ENCODE results near the gene FAM221A. TPM values are rescaled to one million over a fixed set of nuclear protein-coding genes. Genes with fewer than 3 reads are reported as not detected.
"Not testable (repeated sequence)": the region's sequence is repeated elsewhere in the genome, so short reads cannot be mapped to it uniquely, and the experiment has no call there.

Gene FAM221A
- total RNA-seq, 2 donors from 2014 or later = 14.3 to 29.7 TPM

- Histone ChIP-seq H3K4me3 (no peak overlapping the region), H3K27ac (no peak overlapping the region), H3K36me3 (replicated peaks in 1 of 2; ENCODE audit: insufficient read depth in 1 of 2, low read depth in 2 of 2) (no peaks in the 10 kb centered on the region), H3K9me3 (no peaks in the 10 kb centered on the region), H3K27me3 (no peaks in the 10 kb centered on the region), H3K4me1 (peaks cover 4% of the 10 kb centered on the region)
- ATAC-seq (no peak), DNase-seq (no peak)
- 88 to 90% methylated on average over 6 of the region's 6 CpGs for WGBS, 2 donors
- intact Hi-C loops (cut with DNase I) = loop anchor here (10.0 kb wide), 1 partner anchor 60 kb away; no protein-coding TSS in a partner anchor
- no peak for TF ChIP-seq POLR2A (IDR thresholded peaks at IDR 0.05)
- no peak for TF ChIP-seq CTCF (IDR thresholded peaks at IDR 0.05)
These were observed 35.1 kb downstream of the FAM221A start for GRCh38 chr7:23715099-23715498.

- ATAC-seq = no peak
These were observed 37.8 kb downstream of the FAM221A start for GRCh38 chr7:23717788-23718187.

GRCh38 chr7:23721456-23721855, 41.5 kb downstream of the FAM221A start:
- Histone ChIP-seq H3K36me3 (replicated peaks in 1 of 2; ENCODE audit: insufficient read depth in 1 of 2, low read depth in 2 of 2) (no peaks in the 10 kb centered on the region), H3K4me3 (no peak overlapping the region), H3K9me3 (no peaks in the 10 kb centered on the region), H3K4me1 (no peaks in the 10 kb centered on the region), H3K27ac (no peak overlapping the region), H3K27me3 (no peaks in the 10 kb centered on the region)
- DNase-seq = no peak
- intact Hi-C loops (cut with DNase I) = no loop called here
- no peak for TF ChIP-seq POLR2A (IDR thresholded peaks at IDR 0.05)
- no peak for TF ChIP-seq CTCF (IDR thresholded peaks at IDR 0.05)
- ATAC-seq = no peak
- 88 to 96% methylated on average over 4 of the region's 4 CpGs for WGBS, 2 donors

More at GRCh38 chr7:23717788-23718187, 37.8 kb downstream of the FAM221A start:
- H3K4me1 ChIP-seq = no peaks in the 10 kb centered on the region
- H3K36me3 ChIP-seq (replicated peaks in 1 of 2; ENCODE audit: insufficient read depth in 1 of 2, low read depth in 2 of 2) = no peaks in the 10 kb centered on the region
- no peaks in the 10 kb centered on the region for H3K27me3 ChIP-seq
- 91 to 100% methylated on average over 1 of the region's 1 CpG for WGBS, 2 donors
- H3K4me3 ChIP-seq = no peak overlapping the region
- no peaks in the 10 kb centered on the region for H3K9me3 ChIP-seq
- TF ChIP-seq CTCF (IDR thresholded peaks at IDR 0.05) = no peak
- TF ChIP-seq POLR2A (IDR thresholded peaks at IDR 0.05) = no peak
- H3K27ac ChIP-seq = no peak overlapping the region
- intact Hi-C loops (cut with DNase I) = loop anchor here (10.0 kb wide), 1 partner anchor 63 kb away; no protein-coding TSS in a partner anchor
- no peak for DNase-seq

- H3K4me1 ChIP-seq; DNase-seq; H3K27me3 ChIP-seq; H3K4me3 ChIP-seq; H3K27ac ChIP-seq; intact Hi-C loops (cut with DNase I); H3K9me3 ChIP-seq; ATAC-seq; H3K36me3 ChIP-seq (replicated peaks in 1 of 2; ENCODE audit: insufficient read depth in 1 of 2, low read depth in 2 of 2): not testable (repeated sequence)
- 90 to 92% methylated on average over 10 to 21 of the region's 21 CpGs for WGBS, 2 donors
These were observed 42.7 kb downstream of the FAM221A start for GRCh38 chr7:23722587-23723216.

GRCh38 chr7:23724113-23724512, 44.1 kb downstream of the FAM221A start:
- H3K27me3 ChIP-seq; H3K27ac ChIP-seq; H3K4me1 ChIP-seq; H3K4me3 ChIP-seq; DNase-seq; intact Hi-C loops (cut with DNase I); H3K36me3 ChIP-seq (replicated peaks in 1 of 2; ENCODE audit: insufficient read depth in 1 of 2, low read depth in 2 of 2); ATAC-seq; H3K9me3 ChIP-seq: not testable (repeated sequence)
- WGBS, 2 donors = 55 to 64% methylated on average over 4 of the region's 4 CpGs

GRCh38 chr7:23742051-23742450, 62.1 kb downstream of the FAM221A start:
- no peak for TF ChIP-seq POLR2A (IDR thresholded peaks at IDR 0.05)
- TF ChIP-seq CTCF (IDR thresholded peaks at IDR 0.05) = no peak
- ATAC-seq (no peak), DNase-seq (no peak)
- peaks cover 0 to 8% (median 0%) of the 10 kb centered on the region in 3 donors for H3K9me3 ChIP-seq
- H3K4me1 ChIP-seq = no peaks in the 10 kb centered on the region
- H3K27ac ChIP-seq = no peak overlapping the region
- no peak overlapping the region for H3K4me3 ChIP-seq
- no peaks in the 10 kb centered on the region for H3K27me3 ChIP-seq
- intact Hi-C loops (cut with DNase I) = no loop called here
- H3K36me3 ChIP-seq (replicated peaks in 1 of 2; ENCODE audit: insufficient read depth in 1 of 2, low read depth in 2 of 2) = no peaks in the 10 kb centered on the region

Measured in body of pancreas (tissue), 4 donors.